CD4-positive, alpha-beta T cell treated with Interleukin-10 for 1 hour (primary cell): ENCODE results near the gene CACNG4.

Source experiments
- DNase-seq: peaks from one replicate; pipeline ENCODE4 v3.0.0-alpha.2; 2020

CACNG4 gene

GRCh38 chr17:66945147-66945835 lies 19.2 kb upstream of the CACNG4 start:
- no peak for DNase-seq

- no peak for DNase-seq
These were observed 18.3 kb upstream of the CACNG4 start for GRCh38 chr17:66946251-66946650.

- DNase-seq = no peak
These were observed 17.2 kb upstream of the CACNG4 start for GRCh38 chr17:66947311-66947710.

GRCh38 chr17:66948061-66948750 lies 16.3 kb upstream of the CACNG4 start:
- no peak for DNase-seq

GRCh38 chr17:66949501-66949900 lies 15.0 kb upstream of the CACNG4 start:
- no peak for DNase-seq

- DNase-seq = no peak
These were observed 14.2 kb upstream of the CACNG4 start for GRCh38 chr17:66950325-66950724.

GRCh38 chr17:66950886-66951604 lies 13.5 kb upstream of the CACNG4 start:
- DNase-seq = no peak

- no peak for DNase-seq
These were observed 12.9 kb upstream of the CACNG4 start for GRCh38 chr17:66951605-66951953.

GRCh38 chr17:66952031-66952524 lies 12.4 kb upstream of the CACNG4 start:
- DNase-seq = no peak

GRCh38 chr17:66952681-66953629 lies 11.6 kb upstream of the CACNG4 start:
- DNase-seq = no peak

GRCh38 chr17:66953630-66954020 lies 10.9 kb upstream of the CACNG4 start:
- DNase-seq = no peak

- no peak for DNase-seq
These were observed 9.9 kb upstream of the CACNG4 start for GRCh38 chr17:66954632-66955031.

GRCh38 chr17:66955821-66956220 lies 8.7 kb upstream of the CACNG4 start:
- DNase-seq = no peak

GRCh38 chr17:66956941-66957340 lies 7.6 kb upstream of the CACNG4 start:
- DNase-seq = no peak

GRCh38 chr17:66957343-66957742 lies 7.2 kb upstream of the CACNG4 start:
- DNase-seq = no peak

GRCh38 chr17:66957951-66958579 lies 6.4 kb upstream of the CACNG4 start:
- DNase-seq = no peak

GRCh38 chr17:66959641-66960375 lies 4.7 kb upstream of the CACNG4 start:
- no peak for DNase-seq

GRCh38 chr17:66960613-66961012 lies 3.9 kb upstream of the CACNG4 start:
- DNase-seq = no peak

GRCh38 chr17:66963521-66963908 lies 992 bp upstream of the CACNG4 start:
- no peak for DNase-seq

GRCh38 chr17:66964930-66965800 lies 658 bp downstream of the CACNG4 start:
- DNase-seq = no peak
